B cell (primary cell): ENCODE data around the gene PARD3. TPM values are rescaled to one million over a fixed set of nuclear protein-coding genes. Genes with fewer than 3 reads are reported as not detected.

Experiments used
- ATAC-seq: fragments of 200-7000 bp; cut with Tn5 transposase; one replicate; pipeline ENCODE4 v1.10.0; 2021; ENCODE audit warnings: low read depth, mild to moderate bottlenecking, moderate number of reproducible peaks, moderate library complexity
- CTCF ChIA-PET: fragments of 350-600 bp; sonication (Branson Sonifier 250); formaldehyde crosslinking; loops from one replicate; lab custom pipeline; 2021; ENCODE audit warnings: antibody characterized with exemption, inconsistent platforms; lab: Charles Lee
- POLR2A ChIA-PET: fragments of 350-600 bp; sonication (Branson Sonifier 250); formaldehyde crosslinking; loops from one replicate; lab custom pipeline; 2021; ENCODE audit warnings: antibody characterized with exemption; lab: Charles Lee
- DNase-seq: peaks from one replicate; pipeline ENCODE4 v3.0.0; 2013
- H2AFZ ChIP-seq: 2 replicates; pipeline ENCODE4 v1.6.1; 2012; ENCODE audit warnings: mild to moderate bottlenecking, low read depth, low read length; ENCODE audit not compliant: insufficient read depth, poor library complexity, severe bottlenecking
- H3K27ac ChIP-seq, 2 donors: 1 replicate in 1 of 2; 2 replicates in 1 of 2; pipeline ENCODE4 v1.5.1; 2012 to 2013; ENCODE audit warnings: low read length in 2 of 2, mild to moderate bottlenecking in 2 of 2, moderate library complexity in 1 of 2
- H3K27me3 ChIP-seq, 4 experiments: fragments of 200-600 bp in 1 of 4; sonication (generic) in 1 of 4; replicated peaks in 1 of 4; 1 replicate in 2 of 4; 2 replicates in 2 of 4; pipeline versions ENCODE4 v1.6.1 to v1.7.0; 2013 to 2016; ENCODE audit warnings: low read length in 3 of 4, mild to moderate bottlenecking in 2 of 4, mixed read lengths in 1 of 4, moderate library complexity in 1 of 4; ENCODE audit not compliant: insufficient read depth in 4 of 4, control insufficient read depth in 3 of 4; ENCODE audit errors: control extremely low read depth in 1 of 4
- H3K36me3 ChIP-seq, 2 experiments: replicated peaks in 1 of 2; 1 replicate in 1 of 2; 2 replicates in 1 of 2; pipeline versions ENCODE4 v1.6.1 to v1.7.1; 2013; ENCODE audit warnings: low read length in 1 of 2; ENCODE audit not compliant: insufficient read depth in 2 of 2, control insufficient read depth in 1 of 2; ENCODE audit errors: control extremely low read depth in 1 of 2, extremely low read depth in 1 of 2
- H3K4me1 ChIP-seq, 2 donors: fragments of 200-600 bp in 1 of 2; sonication (generic) in 1 of 2; 1 replicate in 1 of 2; 2 replicates in 1 of 2; pipeline versions ENCODE4 v1.5.1 to v1.6.1; 2013 to 2017; ENCODE audit warnings: low read length in 2 of 2; ENCODE audit not compliant: control insufficient read depth in 2 of 2, insufficient read depth in 2 of 2
- H3K4me2 ChIP-seq: replicated peaks from 2 replicates; pipeline ENCODE3; 2012; ENCODE audit warnings: mild to moderate bottlenecking, low read depth, low read length; ENCODE audit not compliant: poor library complexity, severe bottlenecking
- H3K4me3 ChIP-seq, 5 experiments: fragments of 200-600 bp in 1 of 5; sonication (generic) in 1 of 5; 1 replicate in 3 of 5; 2 replicates in 2 of 5; pipeline versions ENCODE4 v1.5.1 to v1.7.0; 2011 to 2016; ENCODE audit warnings: low read length in 4 of 5, mild to moderate bottlenecking in 4 of 5, low read depth in 2 of 5, control low read depth in 1 of 5, moderate library complexity in 1 of 5; ENCODE audit not compliant: insufficient read depth in 1 of 5; ENCODE audit errors: control extremely low read depth in 1 of 5, extremely low read depth in 1 of 5
- H3K79me2 ChIP-seq: fragments of 200-600 bp; sonication (generic); one replicate; pipeline ENCODE4 v1.6.0; 2016; ENCODE audit warnings: low read length; ENCODE audit not compliant: control insufficient read depth, insufficient read depth
- H3K9ac ChIP-seq: fragments of 200-600 bp; sonication (generic); 2 replicates; pipeline ENCODE4 v1.6.1; 2017; ENCODE audit warnings: mild to moderate bottlenecking, low read length, moderate library complexity
- H3K9me3 ChIP-seq, 3 donors: one replicate each; pipeline versions ENCODE4 v1.6.1 to v1.7.1; 2013; ENCODE audit warnings: low read length in 2 of 3; ENCODE audit not compliant: control insufficient read depth in 2 of 3, insufficient read depth in 1 of 3; ENCODE audit errors: control extremely low read depth in 1 of 3
- H4K20me1 ChIP-seq: 2 replicates; pipeline ENCODE4 v1.6.0; 2012; ENCODE audit warnings: mild to moderate bottlenecking, low read length; ENCODE audit not compliant: insufficient read depth, control insufficient read depth, poor library complexity, severe bottlenecking
- H3K27ac Mint-ChIP-seq: one replicate; pipeline ENCODE4 v1.8.0; 2021; ENCODE audit warnings: mixed read lengths
- H3K27me3 Mint-ChIP-seq: one replicate; pipeline ENCODE4 v1.8.0; 2021; ENCODE audit warnings: mixed read lengths
- H3K4me1 Mint-ChIP-seq: one replicate; pipeline ENCODE4 v1.8.0; 2021; ENCODE audit warnings: mixed read lengths
- H3K4me3 Mint-ChIP-seq: one replicate; pipeline ENCODE4 v1.8.0; 2021; ENCODE audit warnings: mixed read lengths
- H3K9me3 Mint-ChIP-seq: one replicate; pipeline ENCODE4 v1.8.0; 2022; ENCODE audit warnings: mixed read lengths; ENCODE audit not compliant: insufficient read depth
- EZH2 ChIP-seq: IDR thresholded peaks from 2 replicates; pipeline ENCODE4 v1.6.1; 2012; ENCODE audit warnings: borderline replicate concordance, low read depth, mild to moderate bottlenecking, moderate library complexity, low read length; ENCODE audit not compliant: insufficient read depth, poor library complexity, severe bottlenecking
- WGBS: methylation state at CpG from one replicate; pipeline ENCODE4 v1.1.5; 2013; ENCODE audit warnings: missing lambda C conversion rate; ENCODE audit not compliant: insufficient coverage; 5-methylcytosine and 5-hydroxymethylcytosine counted together
- intact Hi-C: fragments of 100-400 bp; cut with micrococcal nuclease; formaldehyde crosslinking; loops from one replicate; pipeline ENCODE4 v1.10.0; 2022
- polyA plus RNA-seq: library from polyadenylated mRNA; depleted of rRNA; stranded (reverse); fragments of >200 nt; gene quantifications from 2 replicates; pipeline ENCODE4 v1.2.3, GENCODE V29; 2012
- total RNA-seq, 2 donors: library from RNA; stranded (reverse); fragments of 120-200 nt in 1 of 2; gene quantifications; 1 replicate in 1 of 2; 2 replicates in 1 of 2; pipeline versions ENCODE4 v1.2.3 to v1.2.4, GENCODE V29; 2013 to 2022
- TF ChIP-seq, protein P1 (sequence below): fragments of 200-600 bp; IDR thresholded peaks from one replicate; pipeline ENCODE4 v1.8.0; 2022; ENCODE audit warnings: antibody characterized with exemption, mild to moderate bottlenecking

PARD3 gene
- total and polyA plus RNA-seq, 2 donors (not counting 1 experiment from before 2014, with no cell fraction given): not detected

DNA sequence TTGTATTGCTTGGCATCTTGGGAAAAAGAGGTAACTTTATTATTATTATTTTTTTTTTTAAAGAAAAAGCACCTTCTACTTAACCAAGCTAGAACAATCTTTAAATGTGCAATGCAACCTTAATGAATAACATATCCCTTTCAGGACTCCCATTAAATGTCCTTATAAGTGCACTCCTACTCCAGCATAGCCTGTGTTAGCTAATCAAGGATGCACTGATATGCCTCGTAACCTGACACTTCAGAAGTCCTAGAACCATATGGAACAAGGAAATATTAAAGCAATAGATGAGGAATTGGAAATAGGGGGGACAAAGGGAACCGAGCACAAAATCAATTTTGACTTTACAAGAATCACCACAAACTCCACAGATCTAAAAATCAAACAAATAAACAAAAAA is 522.4 kb downstream of the PARD3 start:
- Histone ChIP-seq H3K4me3 (no peak overlapping the region), H3K9ac (no peak overlapping the region), H3K36me3 (no peaks in the 10 kb centered on the region), H3K27me3 (no peaks in the 10 kb centered on the region), H3K4me2 (no peak overlapping the region), H2AFZ (no peak overlapping the region), H3K79me2 (no peaks in the 10 kb centered on the region), H4K20me1 (no peaks in the 10 kb centered on the region), H3K27ac (no peak overlapping the region), H3K9me3 (no peaks in the 10 kb centered on the region), H3K4me1 (no peaks in the 10 kb centered on the region)
- TF ChIP-seq, protein P1, sequence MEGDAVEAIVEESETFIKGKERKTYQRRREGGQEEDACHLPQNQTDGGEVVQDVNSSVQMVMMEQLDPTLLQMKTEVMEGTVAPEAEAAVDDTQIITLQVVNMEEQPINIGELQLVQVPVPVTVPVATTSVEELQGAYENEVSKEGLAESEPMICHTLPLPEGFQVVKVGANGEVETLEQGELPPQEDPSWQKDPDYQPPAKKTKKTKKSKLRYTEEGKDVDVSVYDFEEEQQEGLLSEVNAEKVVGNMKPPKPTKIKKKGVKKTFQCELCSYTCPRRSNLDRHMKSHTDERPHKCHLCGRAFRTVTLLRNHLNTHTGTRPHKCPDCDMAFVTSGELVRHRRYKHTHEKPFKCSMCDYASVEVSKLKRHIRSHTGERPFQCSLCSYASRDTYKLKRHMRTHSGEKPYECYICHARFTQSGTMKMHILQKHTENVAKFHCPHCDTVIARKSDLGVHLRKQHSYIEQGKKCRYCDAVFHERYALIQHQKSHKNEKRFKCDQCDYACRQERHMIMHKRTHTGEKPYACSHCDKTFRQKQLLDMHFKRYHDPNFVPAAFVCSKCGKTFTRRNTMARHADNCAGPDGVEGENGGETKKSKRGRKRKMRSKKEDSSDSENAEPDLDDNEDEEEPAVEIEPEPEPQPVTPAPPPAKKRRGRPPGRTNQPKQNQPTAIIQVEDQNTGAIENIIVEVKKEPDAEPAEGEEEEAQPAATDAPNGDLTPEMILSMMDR: no peak
- TF ChIP-seq EZH2: no peak
- no CpG with 5 or more reads among the region's 2 CpGs for WGBS
- DNase-seq (no peak), ATAC-seq (no peak)
- Mint-ChIP-seq H3K4me1 (no peaks in the 10 kb centered on the region), H3K27me3 (no peaks in the 10 kb centered on the region), H3K9me3 (no peaks in the 10 kb centered on the region), H3K27ac (no peak overlapping the region), H3K4me3 (no peak overlapping the region)
- POLR2A ChIA-PET: no interaction called here
- CTCF ChIA-PET: no interaction called here
- intact Hi-C loops: no loop called here

DNA sequence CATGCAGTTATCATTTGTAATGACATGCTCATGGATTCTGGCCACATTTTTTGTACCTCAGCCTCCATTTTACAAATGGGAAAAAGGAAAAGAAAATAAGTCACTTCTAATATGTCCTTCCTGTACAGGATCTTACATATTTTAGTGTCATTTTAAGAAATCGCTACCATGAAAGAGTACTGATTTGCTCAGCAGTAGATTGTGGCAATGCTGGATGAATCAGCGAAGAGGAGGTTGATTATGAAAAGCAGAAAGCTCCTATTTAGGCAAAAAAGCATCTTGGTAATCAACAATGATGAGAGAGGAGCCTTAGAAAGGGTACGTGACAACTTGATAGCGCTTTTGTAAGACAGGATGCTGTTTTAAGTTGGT is 522.9 kb downstream of the PARD3 start:
- CTCF ChIA-PET: no interaction called here
- no peak overlapping the region for H3K4me2 ChIP-seq
- H3K4me3 ChIP-seq: no peak overlapping the region
- H3K27ac ChIP-seq: no peak overlapping the region
- no peaks in the 10 kb centered on the region for H3K79me2 ChIP-seq
- no peaks in the 10 kb centered on the region for H3K27me3 Mint-ChIP-seq
- no peaks in the 10 kb centered on the region for H3K36me3 ChIP-seq
- H3K4me1 ChIP-seq: no peaks in the 10 kb centered on the region
- no peaks in the 10 kb centered on the region for H3K9me3 Mint-ChIP-seq
- POLR2A ChIA-PET: no interaction called here
- H3K9me3 ChIP-seq: no peaks in the 10 kb centered on the region
- H3K4me1 Mint-ChIP-seq: no peaks in the 10 kb centered on the region
- no peak for ATAC-seq
- no peak overlapping the region for H3K27ac Mint-ChIP-seq
- DNase-seq: no peak
- TF ChIP-seq, protein P1: no peak
- TF ChIP-seq EZH2: no peak
- H3K27me3 ChIP-seq: no peaks in the 10 kb centered on the region
- H4K20me1 ChIP-seq: no peaks in the 10 kb centered on the region
- H3K4me3 Mint-ChIP-seq: no peak overlapping the region
- H2AFZ ChIP-seq: no peak overlapping the region
- no peak overlapping the region for H3K9ac ChIP-seq
- whole genome bisulfite sequencing: 74% methylated on average over 2 of the region's 4 CpGs
- intact Hi-C loops: no loop called here
